Thyroid gland (tissue), 4 donors: ENCODE data around the gene CNOT9. TPM values are rescaled to one million over a fixed set of nuclear protein-coding genes. Genes with fewer than 3 reads are reported as not detected.

ENCODE experiments used
- DNase-seq, 2 donors: peaks; one replicate each; pipeline ENCODE4 v3.0.0-alpha.2; 2019
- H3K27ac ChIP-seq, 3 donors: fragments of 200-600 bp; sonication (generic); 1 replicate in 2 of 3; 2 replicates in 1 of 3; pipeline ENCODE4 v1.5.1; 2016 to 2019; ENCODE audit warnings: mild to moderate bottlenecking in 1 of 3, moderate library complexity in 1 of 3
- H3K27me3 ChIP-seq: fragments of 200-600 bp; sonication (generic); one replicate; pipeline ENCODE4 v1.5.1; 2019
- H3K36me3 ChIP-seq, 2 donors: fragments of 200-600 bp; sonication (generic); one replicate each; pipeline ENCODE4 v1.5.1; 2016 to 2019
- H3K4me1 ChIP-seq, 2 donors: fragments of 200-600 bp; sonication (generic); one replicate each; pipeline ENCODE4 v1.5.1; 2017 to 2019
- H3K4me3 ChIP-seq, 3 donors: fragments of 200-600 bp; sonication (generic); replicated peaks in 1 of 3; 1 replicate in 2 of 3; 2 replicates in 1 of 3; pipeline ENCODE4 v1.5.1; 2016; ENCODE audit warnings: mild to moderate bottlenecking in 1 of 3
- H3K9me3 ChIP-seq: fragments of 200-600 bp; sonication (generic); one replicate; pipeline ENCODE4 v1.5.1; 2017
- CTCF ChIP-seq, 6 experiments: fragments of 200-600 bp in 3 of 6; fragments of 450-650 bp in 3 of 6; sonication (generic) in 3 of 6; IDR thresholded peaks; one replicate each; pipeline ENCODE4 v1.5.1; 2016 to 2019; ENCODE audit warnings: antibody characterized with exemption in 6 of 6, mild to moderate bottlenecking in 2 of 6, inconsistent platforms in 1 of 6, moderate library complexity in 1 of 6
- POLR2A ChIP-seq, 2 donors: fragments of 450-650 bp; IDR thresholded peaks; one replicate each; pipeline ENCODE4 v1.6.1; 2017; ENCODE audit warnings: antibody characterized with exemption in 2 of 2, mild to moderate bottlenecking in 2 of 2, moderate library complexity in 1 of 2
- WGBS, 2 donors: methylation state at CpG; one replicate each; pipeline ENCODE4 v1.1.5; 2017; 5-methylcytosine and 5-hydroxymethylcytosine counted together
- intact Hi-C: fragments of 100-400 bp; cut with DNase I; formaldehyde crosslinking; loops from one replicate; pipeline ENCODE4 v1.15.1; 2023
- total RNA-seq, 4 donors: library from RNA; depleted of rRNA; stranded (reverse); fragments of >200 nt; gene quantifications; one replicate each; pipeline ENCODE4 v1.2.3, GENCODE V29; 2016

The CNOT9 gene
- total RNA-seq, 4 donors from 2014 or later = 34.7 to 48.5 (median 38.5) TPM

GRCh38 chr2:218618102-218618860 is 49.6 kb downstream of the CNOT9 start:
- 84 to 97% methylated on average over 9 of the region's 9 CpGs for WGBS, 2 donors
- intact Hi-C loops = no loop called here
- H3K27ac ChIP-seq = no peak overlapping the region
- no peak overlapping the region for H3K4me3 ChIP-seq
- no peaks in the 10 kb centered on the region for H3K36me3 ChIP-seq
- TF ChIP-seq POLR2A (IDR thresholded peaks at IDR 0.05) = no peak
- no peak for TF ChIP-seq CTCF (IDR thresholded peaks at IDR 0.05)
- H3K27me3 ChIP-seq = no peaks in the 10 kb centered on the region
- no peaks in the 10 kb centered on the region for H3K9me3 ChIP-seq
- peaks cover 9 to 10% of the 10 kb centered on the region in 2 donors for H3K4me1 ChIP-seq
- no peak for DNase-seq

- Histone ChIP-seq H3K36me3 (no peaks in the 10 kb centered on the region), H3K27ac (no peak overlapping the region), H3K4me1 (peaks cover 9 to 12% of the 10 kb centered on the region in 2 donors), H3K4me3 (no peak overlapping the region), H3K9me3 (no peaks in the 10 kb centered on the region), H3K27me3 (no peaks in the 10 kb centered on the region)
- 75 to 97% methylated on average over 4 to 7 of the region's 7 CpGs for WGBS, 2 donors
- intact Hi-C loops = no loop called here
- DNase-seq = no peak
- TF ChIP-seq CTCF (IDR thresholded peaks at IDR 0.05) = no peak
- no peak for TF ChIP-seq POLR2A (IDR thresholded peaks at IDR 0.05)
Measured at GRCh38 chr2:218621007-218621406, 52.4 kb downstream of the CNOT9 start.

GRCh38 chr2:218622606-218623365 is 54.1 kb downstream of the CNOT9 start:
- WGBS, 2 donors = 29 to 40% methylated on average over 7 of the region's 7 CpGs
- H3K27ac ChIP-seq = peak overlapping the region in 2 of 3 donors; percentile 15 to 38
- DNase-seq = peak; percentile 47 to 49
- intact Hi-C loops = no loop called here
- no peaks in the 10 kb centered on the region for H3K9me3 ChIP-seq
- H3K36me3 ChIP-seq = no peaks in the 10 kb centered on the region
- H3K4me3 ChIP-seq = no peak overlapping the region
- H3K4me1 ChIP-seq = peaks cover 9 to 12% of the 10 kb centered on the region in 2 donors
- no peaks in the 10 kb centered on the region for H3K27me3 ChIP-seq
- TF ChIP-seq POLR2A (IDR thresholded peaks at IDR 0.05) (no peak), CTCF (IDR thresholded peaks at IDR 0.05) (no peak)

- intact Hi-C loops = no loop called here
- TF ChIP-seq POLR2A (IDR thresholded peaks at IDR 0.05) = no peak
- TF ChIP-seq CTCF (IDR thresholded peaks at IDR 0.05) = no peak
- no peak for DNase-seq
- Histone ChIP-seq H3K36me3 (no peaks in the 10 kb centered on the region), H3K4me3 (no peak overlapping the region), H3K27ac (peak overlapping the region in 2 of 3 donors; percentile 15 to 38), H3K4me1 (peaks cover 9 to 12% of the 10 kb centered on the region in 2 donors), H3K27me3 (no peaks in the 10 kb centered on the region), H3K9me3 (no peaks in the 10 kb centered on the region)
- 28 to 36% methylated on average over 3 of the region's 3 CpGs for WGBS, 2 donors
Measured at GRCh38 chr2:218623366-218623705, 54.7 kb downstream of the CNOT9 start.

GRCh38 chr2:218626369-218626768 is 57.7 kb downstream of the CNOT9 start:
- TF ChIP-seq CTCF (IDR thresholded peaks at IDR 0.05) (no peak), POLR2A (IDR thresholded peaks at IDR 0.05) (no peak)
- 89 to 91% methylated on average over 3 to 4 of the region's 4 CpGs for WGBS, 2 donors

More at GRCh38 chr2:218626369-218626768, 57.7 kb downstream of the CNOT9 start:
- H3K27me3 ChIP-seq = no peaks in the 10 kb centered on the region
- H3K4me3 ChIP-seq = no peak overlapping the region
- no peak for DNase-seq
- no peak overlapping the region for H3K27ac ChIP-seq
- peaks cover 9 to 12% of the 10 kb centered on the region in 2 donors for H3K4me1 ChIP-seq
- no peaks in the 10 kb centered on the region for H3K36me3 ChIP-seq
- intact Hi-C loops = no loop called here
- H3K9me3 ChIP-seq = no peaks in the 10 kb centered on the region
